ENCODE measurements around the gene SERPINB12.

DNA sequence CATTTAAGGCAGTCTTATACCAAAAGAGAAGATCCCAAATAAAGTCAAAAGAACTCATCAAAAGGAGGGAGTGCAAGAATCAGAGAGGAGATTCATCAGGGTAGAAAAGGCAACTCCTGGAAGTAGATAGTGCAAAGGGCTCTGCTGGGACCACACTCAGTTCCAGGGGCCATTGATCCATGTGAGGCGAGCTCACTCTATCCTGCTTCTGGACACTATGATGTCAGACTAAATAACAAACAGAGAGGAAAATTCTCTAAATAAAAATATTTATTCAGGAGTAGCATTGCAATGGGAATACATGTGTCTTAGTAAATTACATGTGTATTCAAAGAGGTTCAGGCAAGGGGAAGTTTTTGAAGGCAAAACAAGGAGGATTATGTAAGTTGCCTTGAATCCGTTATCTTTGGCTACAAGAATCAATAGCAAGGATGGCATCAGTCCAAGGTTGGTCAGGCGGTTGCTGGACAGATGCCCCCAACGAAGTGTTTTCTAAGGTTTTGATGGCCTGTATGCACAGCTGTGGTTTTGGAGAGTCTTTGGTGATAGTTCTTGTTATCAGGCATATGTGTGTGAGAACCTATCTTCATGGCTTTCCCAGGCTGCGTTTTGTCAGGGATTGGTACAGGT lies 13.2 kb upstream of the SERPINB12 start:
- TF ChIP-seq, protein P1, sequence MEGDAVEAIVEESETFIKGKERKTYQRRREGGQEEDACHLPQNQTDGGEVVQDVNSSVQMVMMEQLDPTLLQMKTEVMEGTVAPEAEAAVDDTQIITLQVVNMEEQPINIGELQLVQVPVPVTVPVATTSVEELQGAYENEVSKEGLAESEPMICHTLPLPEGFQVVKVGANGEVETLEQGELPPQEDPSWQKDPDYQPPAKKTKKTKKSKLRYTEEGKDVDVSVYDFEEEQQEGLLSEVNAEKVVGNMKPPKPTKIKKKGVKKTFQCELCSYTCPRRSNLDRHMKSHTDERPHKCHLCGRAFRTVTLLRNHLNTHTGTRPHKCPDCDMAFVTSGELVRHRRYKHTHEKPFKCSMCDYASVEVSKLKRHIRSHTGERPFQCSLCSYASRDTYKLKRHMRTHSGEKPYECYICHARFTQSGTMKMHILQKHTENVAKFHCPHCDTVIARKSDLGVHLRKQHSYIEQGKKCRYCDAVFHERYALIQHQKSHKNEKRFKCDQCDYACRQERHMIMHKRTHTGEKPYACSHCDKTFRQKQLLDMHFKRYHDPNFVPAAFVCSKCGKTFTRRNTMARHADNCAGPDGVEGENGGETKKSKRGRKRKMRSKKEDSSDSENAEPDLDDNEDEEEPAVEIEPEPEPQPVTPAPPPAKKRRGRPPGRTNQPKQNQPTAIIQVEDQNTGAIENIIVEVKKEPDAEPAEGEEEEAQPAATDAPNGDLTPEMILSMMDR (IDR thresholded peaks at IDR 0.05) = no peak
- TF ChIP-seq POLR2AphosphoS5 (IDR thresholded peaks at IDR 0.05) (no peak), POLR2A (IDR thresholded peaks at IDR 0.05) (no peak)
